Measurements from ENCODE around the gene SLC22A17. TPM values are rescaled to one million over a fixed set of nuclear protein-coding genes. Genes with fewer than 3 reads are reported as not detected.

SLC22A17 gene
- total RNA-seq, 1 experiment from 2014 or later: 42.3 TPM

- no peak for TF ChIP-seq AFF4 (CRISPR knock-in tag; IDR thresholded peaks at IDR 0.05; ENCODE audit: borderline replicate concordance)
- no peak for TF ChIP-seq ATF1 (CRISPR knock-in tag; IDR thresholded peaks at IDR 0.05)
- peak; percentile 45; the same call in 1 of the 2 replicates for TF ChIP-seq ETV6 (CRISPR knock-in tag; IDR thresholded peaks at IDR 0.05)
- 0 out of 2 replicates have a peak, but pooled peaks have one; percentile 18 for TF ChIP-seq ZMAT4 (CRISPR knock-in tag; IDR thresholded peaks at IDR 0.05)
- peak; percentile 74 for TF ChIP-seq FOXK1 (CRISPR knock-in tag; IDR thresholded peaks at IDR 0.05)
- no peak for TF ChIP-seq ZNF219 (CRISPR knock-in tag; IDR thresholded peaks at IDR 0.05; ENCODE audit: borderline replicate concordance)
- TF ChIP-seq NFE2L1 (CRISPR knock-in tag; IDR thresholded peaks at IDR 0.05): no peak
- peak; percentile 96 for TF ChIP-seq CREM (CRISPR knock-in tag; IDR thresholded peaks at IDR 0.05)
- peak; percentile 53; the same call in 1 of the 2 replicates for TF ChIP-seq ELF4 (CRISPR knock-in tag; IDR thresholded peaks at IDR 0.05; ENCODE audit: low read depth)
- no peak for TF ChIP-seq TP53 (CRISPR knock-in tag; IDR thresholded peaks at IDR 0.05)
- TF ChIP-seq ZNF281 (CRISPR knock-in tag; IDR thresholded peaks at IDR 0.05): peak; percentile 33; the same call in 1 of the 2 replicates
- peak; percentile 80 for TF ChIP-seq GABPB1 (CRISPR knock-in tag; IDR thresholded peaks at IDR 0.05)
- TF ChIP-seq E2F5 (CRISPR knock-in tag; IDR thresholded peaks at IDR 0.05): peak; percentile 62; the same call in 1 of the 2 replicates
- TF ChIP-seq TEAD1 (CRISPR knock-in tag; IDR thresholded peaks at IDR 0.05): no peak
- no peak for TF ChIP-seq HMGA2 (CRISPR knock-in tag; IDR thresholded peaks at IDR 0.05)
- TF ChIP-seq RORB (CRISPR knock-in tag; IDR thresholded peaks at IDR 0.05): no peak
- TF ChIP-seq ZNF423 (CRISPR knock-in tag; IDR thresholded peaks at IDR 0.05): no peak
- TF ChIP-seq TCF7 (CRISPR knock-in tag; IDR thresholded peaks at IDR 0.05; ENCODE audit: low read depth): no peak
- TF ChIP-seq E2F4 (CRISPR knock-in tag; IDR thresholded peaks at IDR 0.05; ENCODE audit: borderline replicate concordance, low read depth): no peak
- 0 out of 2 replicates have a peak, but pooled peaks have one; percentile 32 for TF ChIP-seq IRF1 (CRISPR knock-in tag; IDR thresholded peaks at IDR 0.05)
- TF ChIP-seq CREB1 (CRISPR knock-in tag; IDR thresholded peaks at IDR 0.05): peak; percentile 50; the same call in 1 of the 2 replicates
- no peak for TF ChIP-seq GTF2I (CRISPR knock-in tag; conservative IDR thresholded peaks at IDR 0.05)
- TF ChIP-seq FOXP1 (CRISPR knock-in tag; IDR thresholded peaks at IDR 0.05; ENCODE audit: borderline replicate concordance): 0 out of 2 replicates have a peak, but pooled peaks have one; percentile 53
- no peak for TF ChIP-seq FOXJ3 (CRISPR knock-in tag; IDR thresholded peaks at IDR 0.05; ENCODE audit: borderline replicate concordance)
- TF ChIP-seq E2F1 (CRISPR knock-in tag; IDR thresholded peaks at IDR 0.05): peak; percentile 51; the same call in 1 of the 2 replicates
- no peak for TF ChIP-seq CDX4 (CRISPR knock-in tag; IDR thresholded peaks at IDR 0.05; ENCODE audit: borderline replicate concordance)
These were observed 46.1 kb downstream of the SLC22A17 start, which contains the start of gene BCL2L2 (continued) for GRCh38 chr14:23306412-23307145.
